ENCODE results near the gene LILRA2. TPM values are rescaled to one million over a fixed set of nuclear protein-coding genes. Genes with fewer than 3 reads are reported as not detected.
"Not testable (repeated sequence)": the region's sequence is repeated elsewhere in the genome, so short reads cannot be mapped to it uniquely, and the experiment has no call there.

The LILRA2 gene
- total RNA-seq, 2 donors from 2014 or later, result 2.8 to 6.6 TPM

DNA sequence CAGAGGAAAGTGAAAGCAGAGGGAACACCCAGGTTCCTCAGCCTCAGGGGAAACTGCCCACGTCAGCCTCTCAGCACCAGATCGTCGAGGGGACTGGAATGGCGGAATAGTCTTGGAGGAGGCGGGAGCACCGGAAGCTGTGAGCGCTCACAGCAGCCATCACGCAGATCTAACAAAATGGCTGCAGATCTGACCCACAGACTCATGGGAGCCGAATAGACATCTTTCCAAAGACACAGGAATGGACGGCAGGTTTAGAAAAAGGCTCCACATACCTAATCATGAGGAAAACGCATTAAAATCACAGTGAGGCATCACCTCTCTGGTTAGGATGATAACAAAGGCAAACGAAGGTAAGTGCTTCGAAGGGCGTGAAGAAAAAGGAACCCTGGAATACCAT is 11.8 kb upstream of the LILRA2 start:
- intact Hi-C loops (cut with DNase I), result no loop called here
- no peak for DNase-seq (ENCODE audit: low spot score)

- intact Hi-C loops (cut with DNase I); DNase-seq (ENCODE audit: low spot score): not testable (repeated sequence)
These were observed 10.4 kb upstream of the LILRA2 start for GRCh38 chr19:54563206-54563605.

- DNase-seq (ENCODE audit: low spot score), result no peak
- intact Hi-C loops (cut with DNase I), result no loop called here
These were observed 3.3 kb upstream of the LILRA2 start for GRCh38 chr19:54570316-54570715.

DNA sequence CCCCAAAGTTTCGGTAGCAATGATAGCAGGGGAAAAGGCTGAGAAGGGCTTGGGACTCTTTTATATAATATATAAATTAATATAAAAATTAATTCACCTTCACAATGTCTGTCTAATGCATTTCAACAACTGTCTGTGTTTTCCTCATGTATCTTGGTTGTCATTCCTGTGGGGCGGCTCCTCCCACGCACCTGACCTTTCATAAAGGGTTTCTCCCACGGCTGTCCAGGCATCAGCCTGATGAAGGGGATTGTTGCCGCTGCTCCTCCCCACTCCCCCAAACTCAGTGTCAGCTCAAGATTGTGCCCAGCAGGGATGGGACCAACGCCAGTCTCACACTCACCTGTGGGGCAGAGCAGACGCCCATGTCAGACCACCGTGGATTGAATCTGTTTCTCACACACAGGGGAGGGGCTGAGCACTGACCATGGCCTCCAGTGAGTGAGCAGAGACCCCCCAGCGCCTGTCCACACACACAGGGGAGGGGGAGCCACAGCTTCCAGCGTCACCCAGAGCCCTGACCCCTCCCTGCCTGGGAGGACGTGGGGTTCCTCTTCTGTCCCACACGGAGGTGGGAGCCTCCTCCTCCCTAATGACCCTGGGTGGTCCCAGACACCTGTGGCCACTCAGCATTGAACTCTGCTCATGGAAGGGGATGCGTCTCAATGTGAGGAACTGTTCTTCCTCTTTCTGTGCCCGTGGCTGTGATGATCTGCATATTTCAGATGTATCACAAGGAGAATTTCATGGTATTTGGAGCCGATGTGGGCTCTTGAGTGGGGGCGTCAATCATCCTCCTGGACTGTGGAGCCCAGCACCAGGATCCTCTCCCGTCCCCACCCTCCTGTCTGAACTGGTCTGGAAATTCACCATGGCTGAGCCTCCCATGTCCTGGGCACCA is 1.6 kb upstream of the LILRA2 start:
- DNase-seq (ENCODE audit: low spot score); intact Hi-C loops (cut with DNase I): not testable (repeated sequence)

DNA sequence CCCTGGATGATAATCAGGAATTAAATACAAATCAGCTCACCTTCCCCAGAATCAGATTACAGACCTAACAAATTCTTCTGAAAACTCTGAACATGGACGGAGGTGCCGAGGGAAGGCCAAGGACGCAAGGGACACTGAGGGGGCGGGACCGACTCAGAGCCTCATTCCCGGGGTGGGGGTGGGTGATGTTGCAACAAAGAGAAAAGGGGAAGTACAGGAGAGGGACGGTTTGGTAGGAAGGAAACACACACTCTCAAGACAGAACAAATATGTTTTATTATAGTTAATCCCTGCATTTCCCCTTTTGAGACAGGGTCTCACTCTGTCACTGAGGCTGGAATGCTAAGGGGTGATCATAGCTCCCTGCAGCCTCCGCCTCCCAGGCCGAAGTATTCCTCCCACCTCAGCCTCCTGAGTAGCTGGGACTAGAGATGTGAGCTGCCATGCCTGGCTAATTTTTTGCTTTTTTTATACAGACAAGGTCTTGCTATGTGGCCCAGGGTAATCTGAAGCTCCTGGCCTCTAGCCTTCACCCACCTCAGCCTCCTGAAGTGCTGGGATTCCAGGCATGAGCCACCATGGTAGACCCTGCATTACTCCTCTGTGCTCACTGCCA is 786 bp upstream of the LILRA2 start:
- DNase-seq (ENCODE audit: low spot score), result no peak
- intact Hi-C loops (cut with DNase I), result no loop called here

DNA sequence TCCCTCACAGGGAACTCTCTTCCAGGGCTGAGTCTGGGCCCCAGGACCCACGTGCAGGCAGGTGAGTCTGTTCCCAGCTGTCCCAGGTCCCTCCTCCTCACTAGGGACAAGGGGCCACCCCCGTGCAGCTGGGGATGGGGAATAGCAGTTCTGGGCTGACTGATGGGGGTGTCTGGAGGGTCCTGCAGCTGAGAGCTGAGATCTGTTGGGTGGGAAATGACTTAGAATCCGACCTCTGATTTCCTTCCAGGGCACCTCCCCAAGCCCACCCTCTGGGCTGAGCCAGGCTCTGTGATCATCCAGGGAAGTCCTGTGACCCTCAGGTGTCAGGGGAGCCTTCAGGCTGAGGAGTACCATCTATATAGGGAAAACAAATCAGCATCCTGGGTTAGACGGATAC is 461 bp downstream of the LILRA2 start:
- intact Hi-C loops (cut with DNase I), result no loop called here
- no peak for DNase-seq (ENCODE audit: low spot score)

DNA sequence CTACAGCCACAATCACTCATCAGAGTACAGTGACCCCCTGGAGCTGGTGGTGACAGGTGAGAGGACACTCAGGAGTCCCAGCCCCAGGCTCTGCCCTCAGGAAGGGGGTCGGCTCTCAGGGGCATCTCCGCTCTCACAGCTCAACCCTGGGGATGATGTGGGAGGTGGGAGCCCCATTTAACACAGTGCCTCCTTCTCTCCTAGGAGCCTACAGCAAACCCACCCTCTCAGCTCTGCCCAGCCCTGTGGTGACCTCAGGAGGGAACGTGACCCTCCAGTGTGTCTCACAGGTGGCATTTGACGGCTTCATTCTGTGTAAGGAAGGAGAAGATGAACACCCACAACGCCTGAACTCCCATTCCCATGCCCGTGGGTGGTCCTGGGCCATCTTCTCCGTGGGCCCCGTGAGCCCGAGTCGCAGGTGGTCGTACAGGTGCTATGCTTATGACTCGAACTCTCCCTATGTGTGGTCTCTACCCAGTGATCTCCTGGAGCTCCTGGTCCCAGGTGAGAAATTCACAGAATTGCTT is 1.0 kb downstream of the LILRA2 start:
- DNase-seq (ENCODE audit: low spot score), result no peak
- intact Hi-C loops (cut with DNase I), result no loop called here

DNA sequence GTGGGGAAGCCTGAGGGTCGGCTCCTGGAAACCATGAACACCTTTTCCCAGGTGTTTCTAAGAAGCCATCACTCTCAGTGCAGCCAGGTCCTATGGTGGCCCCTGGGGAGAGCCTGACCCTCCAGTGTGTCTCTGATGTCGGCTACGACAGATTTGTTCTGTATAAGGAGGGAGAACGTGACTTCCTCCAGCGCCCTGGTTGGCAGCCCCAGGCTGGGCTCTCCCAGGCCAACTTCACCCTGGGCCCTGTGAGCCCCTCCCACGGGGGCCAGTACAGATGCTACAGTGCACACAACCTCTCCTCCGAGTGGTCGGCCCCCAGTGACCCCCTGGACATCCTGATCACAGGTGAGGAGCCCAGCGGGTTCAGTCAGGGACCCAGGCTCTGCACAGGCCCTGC is 1.6 kb downstream of the LILRA2 start:
- intact Hi-C loops (cut with DNase I); DNase-seq (ENCODE audit: low spot score): not testable (repeated sequence)

GRCh38 chr19:54576411-54576976 is 2.9 kb downstream of the LILRA2 start:
- intact Hi-C loops (cut with DNase I), result no loop called here
- DNase-seq (ENCODE audit: low spot score), result no peak

DNA sequence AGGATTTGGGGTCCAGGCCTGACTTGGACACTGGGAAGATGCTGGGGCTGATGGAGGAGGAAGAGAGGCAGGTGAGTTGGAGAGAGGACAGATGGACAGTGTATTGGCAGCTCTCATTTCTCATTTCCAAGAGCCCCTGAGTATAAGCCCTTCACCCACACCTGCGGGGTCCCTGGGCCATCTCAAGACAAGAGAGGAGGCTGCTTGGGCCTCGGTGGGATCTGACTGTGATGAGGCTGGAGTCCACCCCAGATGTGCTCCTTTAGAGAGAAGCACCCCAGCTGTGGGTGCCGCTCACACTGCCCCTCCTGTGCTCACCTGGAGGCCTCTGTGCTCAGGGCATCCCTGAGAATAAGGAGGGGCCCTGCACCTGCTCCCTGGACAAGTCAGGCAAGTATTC is 3.7 kb downstream of the LILRA2 start:
- no peak for DNase-seq (ENCODE audit: low spot score)
- intact Hi-C loops (cut with DNase I), result no loop called here

GRCh38 chr19:54578268-54578667 is 4.7 kb downstream of the LILRA2 start:
- DNase-seq (ENCODE audit: low spot score); intact Hi-C loops (cut with DNase I): not testable (repeated sequence)

DNA sequence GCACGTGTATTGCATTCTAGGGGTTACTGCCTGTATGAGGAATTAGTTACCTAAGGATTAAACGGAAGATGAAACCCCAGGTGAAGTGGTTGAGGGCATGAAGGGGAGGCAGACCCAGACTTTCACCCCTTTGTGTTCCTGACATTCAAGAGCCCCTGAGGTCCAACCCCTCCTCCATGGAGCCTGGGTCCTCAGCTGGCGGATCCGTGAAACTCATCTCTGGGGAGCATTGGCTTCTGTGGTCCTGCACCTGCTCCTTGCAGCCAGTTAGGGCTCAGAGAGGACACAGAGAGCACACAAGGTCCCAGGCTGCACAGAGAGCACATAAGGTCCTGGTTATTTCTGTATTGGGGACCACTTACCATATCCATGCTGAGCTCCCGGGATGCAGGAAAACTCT is 12.8 kb downstream of the LILRA2 start:
- DNase-seq (ENCODE audit: low spot score), result no peak
- intact Hi-C loops (cut with DNase I), result no loop called here

DNA sequence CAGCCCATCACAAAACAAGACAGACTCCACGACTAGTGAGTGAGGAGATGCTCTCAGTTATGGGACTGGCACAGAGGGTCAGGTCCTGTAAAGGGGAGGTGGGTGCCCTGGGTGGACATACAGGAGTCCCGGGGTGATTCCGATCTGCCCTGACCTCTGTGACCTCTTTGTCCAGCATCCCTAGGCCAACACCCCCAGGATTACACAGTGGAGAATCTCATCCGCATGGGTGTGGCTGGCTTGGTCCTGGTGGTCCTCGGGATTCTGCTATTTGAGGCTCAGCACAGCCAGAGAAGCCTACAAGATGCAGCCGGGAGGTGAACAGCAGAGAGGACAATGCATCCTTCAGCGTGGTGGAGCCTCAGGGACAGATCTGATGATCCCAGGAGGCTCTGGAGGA is 13.4 kb downstream of the LILRA2 start:
- no peak for DNase-seq (ENCODE audit: low spot score)
- intact Hi-C loops (cut with DNase I), result no loop called here

GRCh38 chr19:54593445-54593844 is 19.9 kb downstream of the LILRA2 start, which contains the start of gene LILRA1:
LILRA1 (plus strand) TSS chr19:54593632; CDS start chr19:54594245, 613 bp downstream.
- DNase-seq (ENCODE audit: low spot score); intact Hi-C loops (cut with DNase I): not testable (repeated sequence)

GRCh38 chr19:54593931-54594626 is 20.5 kb downstream of the LILRA2 start:
- intact Hi-C loops (cut with DNase I); DNase-seq (ENCODE audit: low spot score): not testable (repeated sequence)

DNA sequence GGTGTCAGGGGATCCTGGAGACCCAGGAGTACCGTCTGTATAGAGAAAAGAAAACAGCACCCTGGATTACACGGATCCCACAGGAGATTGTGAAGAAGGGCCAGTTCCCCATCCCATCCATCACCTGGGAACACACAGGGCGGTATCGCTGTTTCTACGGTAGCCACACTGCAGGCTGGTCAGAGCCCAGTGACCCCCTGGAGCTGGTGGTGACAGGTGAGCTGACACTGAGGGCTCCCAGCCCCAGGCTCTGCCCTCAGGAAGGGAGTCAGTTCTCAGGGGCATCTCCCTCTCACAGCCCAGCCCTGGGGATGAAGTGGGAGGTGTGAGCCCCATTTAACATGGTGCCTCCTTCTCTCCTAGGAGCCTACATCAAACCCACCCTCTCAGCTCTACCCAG is 21.1 kb downstream of the LILRA2 start:
- DNase-seq (ENCODE audit: low spot score), result no peak
- intact Hi-C loops (cut with DNase I), result no loop called here

GRCh38 chr19:54595680-54596436 is 22.3 kb downstream of the LILRA2 start:
- DNase-seq (ENCODE audit: low spot score), result peak; percentile 38
- intact Hi-C loops (cut with DNase I), result not testable (repeated sequence)

DNA sequence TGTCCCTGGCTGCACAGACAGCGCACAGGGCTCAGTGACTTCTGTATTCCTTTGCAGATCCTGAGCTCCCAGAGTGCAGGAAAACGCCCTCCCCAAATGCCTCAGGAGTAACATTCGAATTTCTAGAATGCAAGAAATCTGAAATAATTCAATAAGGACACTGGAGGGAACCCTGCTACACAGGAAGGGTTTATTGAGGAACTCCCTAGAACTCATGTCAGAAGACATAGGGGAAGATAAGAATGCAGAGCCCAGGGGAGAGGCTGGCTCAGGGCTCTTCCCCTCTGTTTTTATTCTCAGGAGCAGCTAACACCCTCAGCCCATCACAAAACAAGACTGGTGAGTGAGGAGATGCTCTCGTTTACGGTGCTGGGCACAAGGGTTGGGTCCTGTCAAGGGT is 26.6 kb downstream of the LILRA2 start:
- intact Hi-C loops (cut with DNase I), result no loop called here
- DNase-seq (ENCODE audit: low spot score), result no peak

GRCh38 chr19:54606230-54606629 is 32.6 kb downstream of the LILRA2 start:
- DNase-seq (ENCODE audit: low spot score), result no peak
- intact Hi-C loops (cut with DNase I), result no loop called here

Measured in posterior vena cava (tissue), 2 donors.